B cell (primary cell): ENCODE measurements around the gene TNN. TPM values are rescaled to one million over a fixed set of nuclear protein-coding genes. Genes with fewer than 3 reads are reported as not detected.

Experiments used
- ATAC-seq: fragments of 200-7000 bp; cut with Tn5 transposase; one replicate; pipeline ENCODE4 v1.10.0; 2021; ENCODE audit warnings: low read depth, mild to moderate bottlenecking, moderate number of reproducible peaks, moderate library complexity
- CTCF ChIA-PET: fragments of 350-600 bp; sonication (Branson Sonifier 250); formaldehyde crosslinking; loops from one replicate; lab custom pipeline; 2021; ENCODE audit warnings: antibody characterized with exemption, inconsistent platforms; lab: Charles Lee
- POLR2A ChIA-PET: fragments of 350-600 bp; sonication (Branson Sonifier 250); formaldehyde crosslinking; loops from one replicate; lab custom pipeline; 2021; ENCODE audit warnings: antibody characterized with exemption; lab: Charles Lee
- DNase-seq: peaks from one replicate; pipeline ENCODE4 v3.0.0; 2013
- H2AFZ ChIP-seq: 2 replicates; pipeline ENCODE4 v1.6.1; 2012; ENCODE audit warnings: mild to moderate bottlenecking, low read depth, low read length; ENCODE audit not compliant: insufficient read depth, poor library complexity, severe bottlenecking
- H3K27ac ChIP-seq, 2 donors: 1 replicate in 1 of 2; 2 replicates in 1 of 2; pipeline ENCODE4 v1.5.1; 2012 to 2013; ENCODE audit warnings: low read length in 2 of 2, mild to moderate bottlenecking in 2 of 2, moderate library complexity in 1 of 2
- H3K27me3 ChIP-seq, 4 experiments: fragments of 200-600 bp in 1 of 4; sonication (generic) in 1 of 4; replicated peaks in 1 of 4; 1 replicate in 2 of 4; 2 replicates in 2 of 4; pipeline versions ENCODE4 v1.6.1 to v1.7.0; 2013 to 2016; ENCODE audit warnings: low read length in 3 of 4, mild to moderate bottlenecking in 2 of 4, mixed read lengths in 1 of 4, moderate library complexity in 1 of 4; ENCODE audit not compliant: insufficient read depth in 4 of 4, control insufficient read depth in 3 of 4; ENCODE audit errors: control extremely low read depth in 1 of 4
- H3K36me3 ChIP-seq, 2 experiments: replicated peaks in 1 of 2; 1 replicate in 1 of 2; 2 replicates in 1 of 2; pipeline versions ENCODE4 v1.6.1 to v1.7.1; 2013; ENCODE audit warnings: low read length in 1 of 2; ENCODE audit not compliant: insufficient read depth in 2 of 2, control insufficient read depth in 1 of 2; ENCODE audit errors: control extremely low read depth in 1 of 2, extremely low read depth in 1 of 2
- H3K4me1 ChIP-seq, 2 donors: fragments of 200-600 bp in 1 of 2; sonication (generic) in 1 of 2; 1 replicate in 1 of 2; 2 replicates in 1 of 2; pipeline versions ENCODE4 v1.5.1 to v1.6.1; 2013 to 2017; ENCODE audit warnings: low read length in 2 of 2; ENCODE audit not compliant: control insufficient read depth in 2 of 2, insufficient read depth in 2 of 2
- H3K4me2 ChIP-seq: replicated peaks from 2 replicates; pipeline ENCODE3; 2012; ENCODE audit warnings: mild to moderate bottlenecking, low read depth, low read length; ENCODE audit not compliant: poor library complexity, severe bottlenecking
- H3K4me3 ChIP-seq, 5 experiments: fragments of 200-600 bp in 1 of 5; sonication (generic) in 1 of 5; 1 replicate in 3 of 5; 2 replicates in 2 of 5; pipeline versions ENCODE4 v1.5.1 to v1.7.0; 2011 to 2016; ENCODE audit warnings: low read length in 4 of 5, mild to moderate bottlenecking in 4 of 5, low read depth in 2 of 5, control low read depth in 1 of 5, moderate library complexity in 1 of 5; ENCODE audit not compliant: insufficient read depth in 1 of 5; ENCODE audit errors: control extremely low read depth in 1 of 5, extremely low read depth in 1 of 5
- H3K79me2 ChIP-seq: fragments of 200-600 bp; sonication (generic); one replicate; pipeline ENCODE4 v1.6.0; 2016; ENCODE audit warnings: low read length; ENCODE audit not compliant: control insufficient read depth, insufficient read depth
- H3K9ac ChIP-seq: fragments of 200-600 bp; sonication (generic); 2 replicates; pipeline ENCODE4 v1.6.1; 2017; ENCODE audit warnings: mild to moderate bottlenecking, low read length, moderate library complexity
- H3K9me3 ChIP-seq, 3 donors: one replicate each; pipeline versions ENCODE4 v1.6.1 to v1.7.1; 2013; ENCODE audit warnings: low read length in 2 of 3; ENCODE audit not compliant: control insufficient read depth in 2 of 3, insufficient read depth in 1 of 3; ENCODE audit errors: control extremely low read depth in 1 of 3
- H4K20me1 ChIP-seq: 2 replicates; pipeline ENCODE4 v1.6.0; 2012; ENCODE audit warnings: mild to moderate bottlenecking, low read length; ENCODE audit not compliant: insufficient read depth, control insufficient read depth, poor library complexity, severe bottlenecking
- H3K27ac Mint-ChIP-seq: one replicate; pipeline ENCODE4 v1.8.0; 2021; ENCODE audit warnings: mixed read lengths
- H3K27me3 Mint-ChIP-seq: one replicate; pipeline ENCODE4 v1.8.0; 2021; ENCODE audit warnings: mixed read lengths
- H3K4me1 Mint-ChIP-seq: one replicate; pipeline ENCODE4 v1.8.0; 2021; ENCODE audit warnings: mixed read lengths
- H3K4me3 Mint-ChIP-seq: one replicate; pipeline ENCODE4 v1.8.0; 2021; ENCODE audit warnings: mixed read lengths
- H3K9me3 Mint-ChIP-seq: one replicate; pipeline ENCODE4 v1.8.0; 2022; ENCODE audit warnings: mixed read lengths; ENCODE audit not compliant: insufficient read depth
- EZH2 ChIP-seq: IDR thresholded peaks from 2 replicates; pipeline ENCODE4 v1.6.1; 2012; ENCODE audit warnings: borderline replicate concordance, low read depth, mild to moderate bottlenecking, moderate library complexity, low read length; ENCODE audit not compliant: insufficient read depth, poor library complexity, severe bottlenecking
- WGBS: methylation state at CpG from one replicate; pipeline ENCODE4 v1.1.5; 2013; ENCODE audit warnings: missing lambda C conversion rate; ENCODE audit not compliant: insufficient coverage; 5-methylcytosine and 5-hydroxymethylcytosine counted together
- intact Hi-C: fragments of 100-400 bp; cut with micrococcal nuclease; formaldehyde crosslinking; loops from one replicate; pipeline ENCODE4 v1.10.0; 2022
- polyA plus RNA-seq: library from polyadenylated mRNA; depleted of rRNA; stranded (reverse); fragments of >200 nt; gene quantifications from 2 replicates; pipeline ENCODE4 v1.2.3, GENCODE V29; 2012
- total RNA-seq, 2 donors: library from RNA; stranded (reverse); fragments of 120-200 nt in 1 of 2; gene quantifications; 1 replicate in 1 of 2; 2 replicates in 1 of 2; pipeline versions ENCODE4 v1.2.3 to v1.2.4, GENCODE V29; 2013 to 2022
- TF ChIP-seq, protein P1 (sequence below): fragments of 200-600 bp; IDR thresholded peaks from one replicate; pipeline ENCODE4 v1.8.0; 2022; ENCODE audit warnings: antibody characterized with exemption, mild to moderate bottlenecking

Gene TNN
- total and polyA plus RNA-seq, 2 donors (not counting 1 experiment from before 2014, with no cell fraction given): not detected

- no peak overlapping the region for H2AFZ ChIP-seq
- CTCF ChIA-PET: interaction anchor here (1.3 to 1.8 kb wide), 4 partner anchors 9 to 15 kb away, joined by 3 to 8 read pairs (median 5); no protein-coding TSS in a partner anchor
- H3K4me2 ChIP-seq: no peak overlapping the region
- H3K4me1 Mint-ChIP-seq: peaks cover 6% of the 10 kb centered on the region
- H3K9ac ChIP-seq: no peak overlapping the region
- POLR2A ChIA-PET: interaction anchor here (0.7 kb wide), 1 partner anchor 66 kb away, joined by 3 read pairs; no protein-coding TSS in a partner anchor
- intact Hi-C loops: no loop called here
- H3K4me3 ChIP-seq: no peak overlapping the region
- no peaks in the 10 kb centered on the region for H3K36me3 ChIP-seq
- DNase-seq (no peak), ATAC-seq (no peak)
- peaks cover 0 to 2% of the 10 kb centered on the region in 2 donors for H3K4me1 ChIP-seq
- no peaks in the 10 kb centered on the region for H3K79me2 ChIP-seq
- H3K27ac ChIP-seq: no peak overlapping the region
- H3K27me3 Mint-ChIP-seq: peaks cover 32% of the 10 kb centered on the region
- 56% methylated on average over 1 of the region's 1 CpG for WGBS
- no peaks in the 10 kb centered on the region for H3K9me3 ChIP-seq
- no peak overlapping the region for H3K27ac Mint-ChIP-seq
- H3K4me3 Mint-ChIP-seq: no peak overlapping the region
- H3K27me3 ChIP-seq: peaks cover 0 to 10% (median 6%) of the 10 kb centered on the region in 4 experiments
- H4K20me1 ChIP-seq: no peaks in the 10 kb centered on the region
- H3K9me3 Mint-ChIP-seq: no peaks in the 10 kb centered on the region
- TF ChIP-seq, protein P1, sequence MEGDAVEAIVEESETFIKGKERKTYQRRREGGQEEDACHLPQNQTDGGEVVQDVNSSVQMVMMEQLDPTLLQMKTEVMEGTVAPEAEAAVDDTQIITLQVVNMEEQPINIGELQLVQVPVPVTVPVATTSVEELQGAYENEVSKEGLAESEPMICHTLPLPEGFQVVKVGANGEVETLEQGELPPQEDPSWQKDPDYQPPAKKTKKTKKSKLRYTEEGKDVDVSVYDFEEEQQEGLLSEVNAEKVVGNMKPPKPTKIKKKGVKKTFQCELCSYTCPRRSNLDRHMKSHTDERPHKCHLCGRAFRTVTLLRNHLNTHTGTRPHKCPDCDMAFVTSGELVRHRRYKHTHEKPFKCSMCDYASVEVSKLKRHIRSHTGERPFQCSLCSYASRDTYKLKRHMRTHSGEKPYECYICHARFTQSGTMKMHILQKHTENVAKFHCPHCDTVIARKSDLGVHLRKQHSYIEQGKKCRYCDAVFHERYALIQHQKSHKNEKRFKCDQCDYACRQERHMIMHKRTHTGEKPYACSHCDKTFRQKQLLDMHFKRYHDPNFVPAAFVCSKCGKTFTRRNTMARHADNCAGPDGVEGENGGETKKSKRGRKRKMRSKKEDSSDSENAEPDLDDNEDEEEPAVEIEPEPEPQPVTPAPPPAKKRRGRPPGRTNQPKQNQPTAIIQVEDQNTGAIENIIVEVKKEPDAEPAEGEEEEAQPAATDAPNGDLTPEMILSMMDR: no peak
- TF ChIP-seq EZH2: no peak
These were observed 66.9 kb downstream of the TNN start for GRCh38 chr1:175134500-175134899.

GRCh38 chr1:175136246-175136645, 68.6 kb downstream of the TNN start:
- TF ChIP-seq, protein P1: no peak
- no peak for TF ChIP-seq EZH2
- Histone ChIP-seq H3K27me3 (peaks cover 0 to 10% (median 6%) of the 10 kb centered on the region in 4 experiments), H3K79me2 (no peaks in the 10 kb centered on the region), H3K4me2 (no peak overlapping the region), H3K4me3 (no peak overlapping the region), H3K27ac (no peak overlapping the region), H3K36me3 (no peaks in the 10 kb centered on the region), H2AFZ (no peak overlapping the region), H3K4me1 (no peaks in the 10 kb centered on the region), H3K9me3 (no peaks in the 10 kb centered on the region), H3K9ac (no peak overlapping the region), H4K20me1 (no peaks in the 10 kb centered on the region)
- ChIA-PET CTCF (interaction anchor here (1.2 to 1.8 kb wide), 3 partner anchors 10 to 11 kb away, joined by 3 to 8 read pairs (median 4); no protein-coding TSS in a partner anchor), POLR2A (no interaction called here)
- 100% methylated on average over 1 of the region's 3 CpGs for WGBS
- no peak for DNase-seq
- Mint-ChIP-seq H3K27me3 (peaks cover 36% of the 10 kb centered on the region), H3K4me1 (peaks cover 3% of the 10 kb centered on the region), H3K9me3 (no peaks in the 10 kb centered on the region), H3K27ac (no peak overlapping the region), H3K4me3 (no peak overlapping the region)
- ATAC-seq: no peak
- intact Hi-C loops: no loop called here
